DOHH2 (cell line): Measurements from ENCODE around the gene CACNA2D3.

Experiments
- H3F3A ChIP-seq: fragments of 200-600 bp; sonication (generic), shearing (Covaris generic); 2 replicates; pipeline ENCODE4 v1.6.0; 2016; ENCODE audit warnings: antibody characterized with exemption, mild to moderate bottlenecking; ENCODE audit not compliant: control insufficient read depth, insufficient read depth
- H3K27ac ChIP-seq: fragments of 200-600 bp; sonication (generic); 2 replicates; pipeline ENCODE4 v1.5.1; 2014; ENCODE audit warnings: low read depth, mild to moderate bottlenecking, low read length, moderate library complexity
- H3K27me3 ChIP-seq: fragments of 200-600 bp; sonication (generic); 2 replicates; pipeline ENCODE4 v1.6.1; 2014; ENCODE audit warnings: mild to moderate bottlenecking, low read length, mixed read lengths; ENCODE audit not compliant: control insufficient read depth
- H3K36me3 ChIP-seq: fragments of 200-600 bp; sonication (generic); 2 replicates; pipeline ENCODE4 v1.6.1; 2014; ENCODE audit warnings: mild to moderate bottlenecking, low read length, moderate library complexity, mixed read lengths; ENCODE audit not compliant: control insufficient read depth
- H3K4me1 ChIP-seq: fragments of 200-600 bp; sonication (generic); 2 replicates; pipeline ENCODE4 v1.6.1; 2014; ENCODE audit warnings: mild to moderate bottlenecking, low read length, mixed read lengths; ENCODE audit not compliant: control insufficient read depth
- H3K4me2 ChIP-seq: fragments of 200-600 bp; sonication (generic); 2 replicates; pipeline ENCODE4 v1.6.0; 2014; ENCODE audit warnings: mild to moderate bottlenecking, low read length, moderate library complexity
- H3K4me3 ChIP-seq: fragments of 200-600 bp; sonication (generic); 2 replicates; pipeline ENCODE4 v1.5.1; 2014; ENCODE audit warnings: mild to moderate bottlenecking, low read length, mixed read lengths
- H3K79me2 ChIP-seq: fragments of 200-600 bp; sonication (generic); 2 replicates; pipeline ENCODE4 v1.6.1; 2014; ENCODE audit warnings: mild to moderate bottlenecking, low read length, mixed read lengths; ENCODE audit not compliant: control insufficient read depth
- H3K9me2 ChIP-seq: fragments of 200-600 bp; sonication (generic); replicated peaks from 2 replicates; pipeline ENCODE4 v1.6.1; 2014; ENCODE audit warnings: mild to moderate bottlenecking, low read length, mixed read lengths; ENCODE audit not compliant: control insufficient read depth
- H3K9me3 ChIP-seq: fragments of 200-600 bp; sonication (generic); 2 replicates; pipeline ENCODE4 v1.6.1; 2014; ENCODE audit warnings: antibody characterized with exemption, low read length, mixed read lengths; ENCODE audit not compliant: control insufficient read depth, insufficient read depth
- H4K20me1 ChIP-seq: fragments of 200-600 bp; sonication (generic); 2 replicates; pipeline ENCODE4 v1.6.0; 2014; ENCODE audit warnings: low read depth, mild to moderate bottlenecking, antibody characterized with exemption, low read length, moderate library complexity; ENCODE audit not compliant: control insufficient read depth, insufficient read depth
- EZH2phosphoT487 ChIP-seq: fragments of 200-600 bp; sonication (generic); IDR thresholded peaks from 2 replicates; pipeline ENCODE4 v1.6.1; 2017; ENCODE audit warnings: borderline replicate concordance, mild to moderate bottlenecking, antibody characterized with exemption, low read length, moderate library complexity, mixed read lengths
- TF ChIP-seq, protein P1 (sequence below): fragments of 200-600 bp; sonication (generic); IDR thresholded peaks from one replicate; pipeline ENCODE4 v1.5.1; 2014; ENCODE audit warnings: antibody characterized with exemption, mild to moderate bottlenecking, low read depth, low read length; ENCODE audit not compliant: poor library complexity, severe bottlenecking

CACNA2D3 gene

DNA sequence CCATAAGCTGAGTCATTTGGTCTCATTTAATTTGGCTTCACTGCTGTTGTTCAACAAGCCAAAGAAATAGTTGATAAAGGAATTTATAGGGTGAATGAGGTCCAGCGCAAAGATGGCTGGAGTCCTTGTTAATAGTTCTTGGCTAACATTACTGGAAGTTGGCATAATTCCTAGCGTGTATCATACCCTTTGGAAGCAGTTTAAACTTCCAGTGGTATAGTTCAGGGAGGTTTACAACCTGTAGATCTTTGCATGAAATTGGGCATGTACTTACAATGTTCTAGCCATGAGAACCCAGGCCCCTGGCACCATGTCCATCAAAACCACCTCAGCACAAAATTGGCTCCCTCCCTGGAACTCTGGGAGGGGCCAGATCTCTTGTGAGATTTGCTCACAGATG is 424.7 kb downstream of the CACNA2D3 start:
- no peak overlapping the region for H3K4me2 ChIP-seq
- H3K27ac ChIP-seq, result no peak overlapping the region
- H3K4me1 ChIP-seq, result no peaks in the 10 kb centered on the region
- no peak overlapping the region for H3K4me3 ChIP-seq
- H3K79me2 ChIP-seq, result no peaks in the 10 kb centered on the region
- H3K36me3 ChIP-seq, result no peaks in the 10 kb centered on the region
- H3K27me3 ChIP-seq, result no peaks in the 10 kb centered on the region
- no peak for TF ChIP-seq EZH2phosphoT487
- TF ChIP-seq, protein P1, sequence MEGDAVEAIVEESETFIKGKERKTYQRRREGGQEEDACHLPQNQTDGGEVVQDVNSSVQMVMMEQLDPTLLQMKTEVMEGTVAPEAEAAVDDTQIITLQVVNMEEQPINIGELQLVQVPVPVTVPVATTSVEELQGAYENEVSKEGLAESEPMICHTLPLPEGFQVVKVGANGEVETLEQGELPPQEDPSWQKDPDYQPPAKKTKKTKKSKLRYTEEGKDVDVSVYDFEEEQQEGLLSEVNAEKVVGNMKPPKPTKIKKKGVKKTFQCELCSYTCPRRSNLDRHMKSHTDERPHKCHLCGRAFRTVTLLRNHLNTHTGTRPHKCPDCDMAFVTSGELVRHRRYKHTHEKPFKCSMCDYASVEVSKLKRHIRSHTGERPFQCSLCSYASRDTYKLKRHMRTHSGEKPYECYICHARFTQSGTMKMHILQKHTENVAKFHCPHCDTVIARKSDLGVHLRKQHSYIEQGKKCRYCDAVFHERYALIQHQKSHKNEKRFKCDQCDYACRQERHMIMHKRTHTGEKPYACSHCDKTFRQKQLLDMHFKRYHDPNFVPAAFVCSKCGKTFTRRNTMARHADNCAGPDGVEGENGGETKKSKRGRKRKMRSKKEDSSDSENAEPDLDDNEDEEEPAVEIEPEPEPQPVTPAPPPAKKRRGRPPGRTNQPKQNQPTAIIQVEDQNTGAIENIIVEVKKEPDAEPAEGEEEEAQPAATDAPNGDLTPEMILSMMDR, result no peak
- no peaks in the 10 kb centered on the region for H3K9me2 ChIP-seq
- H3F3A ChIP-seq, result no peaks in the 10 kb centered on the region
- H3K9me3 ChIP-seq, result no peaks in the 10 kb centered on the region
- H4K20me1 ChIP-seq, result no peaks in the 10 kb centered on the region

- TF ChIP-seq EZH2phosphoT487, result no peak
- TF ChIP-seq, protein P1, result no peak
- Histone ChIP-seq H3F3A (no peaks in the 10 kb centered on the region), H3K4me1 (no peaks in the 10 kb centered on the region), H3K4me3 (no peak overlapping the region), H3K36me3 (no peaks in the 10 kb centered on the region), H3K27ac (no peak overlapping the region), H3K4me2 (no peak overlapping the region), H3K79me2 (no peaks in the 10 kb centered on the region), H4K20me1 (no peaks in the 10 kb centered on the region), H3K9me2 (no peaks in the 10 kb centered on the region), H3K27me3 (no peaks in the 10 kb centered on the region), H3K9me3 (no peaks in the 10 kb centered on the region)
These were observed 425.5 kb downstream of the CACNA2D3 start for GRCh38 chr3:54547846-54548245.

GRCh38 chr3:54549607-54550220 is 427.4 kb downstream of the CACNA2D3 start:
- no peaks in the 10 kb centered on the region for H3K36me3 ChIP-seq
- H3K4me3 ChIP-seq, result no peak overlapping the region
- H3K4me2 ChIP-seq, result no peak overlapping the region
- H3K79me2 ChIP-seq, result no peaks in the 10 kb centered on the region
- no peaks in the 10 kb centered on the region for H3K9me3 ChIP-seq
- H3K27ac ChIP-seq, result no peak overlapping the region
- no peaks in the 10 kb centered on the region for H4K20me1 ChIP-seq
- TF ChIP-seq EZH2phosphoT487, result no peak
- TF ChIP-seq, protein P1, result no peak
- H3K27me3 ChIP-seq, result no peaks in the 10 kb centered on the region
- no peaks in the 10 kb centered on the region for H3K9me2 ChIP-seq
- no peaks in the 10 kb centered on the region for H3K4me1 ChIP-seq
- H3F3A ChIP-seq, result no peaks in the 10 kb centered on the region
